Uterus (tissue), 2 donors: ENCODE results near the gene MT1H.

Source experiments
- CTCF ChIP-seq, 4 experiments: fragments of 200-600 bp in 2 of 4; fragments of 450-650 bp in 2 of 4; sonication (generic) in 2 of 4; IDR thresholded peaks; one replicate each; pipeline ENCODE4 v1.5.1; 2016 to 2019; ENCODE audit warnings: antibody characterized with exemption in 4 of 4, mild to moderate bottlenecking in 2 of 4, moderate library complexity in 1 of 4
- POLR2A ChIP-seq, 2 donors: fragments of 450-650 bp; IDR thresholded peaks; one replicate each; pipeline ENCODE4 v1.6.1; 2016; ENCODE audit warnings: antibody characterized with exemption in 2 of 2, mild to moderate bottlenecking in 1 of 2, moderate library complexity in 1 of 2

DNA sequence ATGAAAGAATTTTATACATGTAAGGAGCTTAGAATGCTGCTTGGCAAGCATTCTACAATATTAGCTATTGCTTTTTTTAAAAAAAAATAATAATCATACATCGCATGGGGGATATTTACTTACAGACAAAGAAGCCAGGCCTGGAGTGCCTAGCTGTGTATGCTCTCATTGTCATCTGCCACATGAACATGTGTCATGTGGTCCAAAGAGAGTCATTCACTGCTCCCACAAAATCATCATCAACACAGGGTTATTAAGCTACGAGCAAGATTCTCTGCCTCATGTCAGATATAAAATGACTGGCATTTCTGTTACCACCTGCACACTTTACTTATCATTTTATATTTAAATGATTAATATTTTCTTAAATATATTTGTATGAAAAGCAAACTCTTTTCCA, 46.0 kb upstream of the MT1H start:
- no peak for TF ChIP-seq CTCF (IDR thresholded peaks at IDR 0.05)
- no peak for TF ChIP-seq POLR2A (IDR thresholded peaks at IDR 0.05)
